EH (cell line): ENCODE data around the gene MKI67.
"Not testable (repeated sequence)": the region's sequence is repeated elsewhere in the genome, so short reads cannot be mapped to it uniquely, and the experiment has no call there.

Source experiments
- DNase-seq: peaks from one replicate; pipeline ENCODE4 v3.0.0-alpha.2; 2015; ENCODE audit warnings: low read depth

The MKI67 gene

GRCh38 chr10:128125944-128126764 lies at the start of gene MKI67:
Gene MKI67, minus strand, starts transcription at chr10:128126423. Its CDS starts 756 bp downstream, at chr10:128125667.
- DNase-seq = peak; percentile 93

GRCh38 chr10:128174581-128175559 lies 48.6 kb upstream of the MKI67 start:
- DNase-seq = no peak

- peak; percentile 42 for DNase-seq
Observed at GRCh38 chr10:128173386-128173785, 47.2 kb upstream of the MKI67 start.

GRCh38 chr10:128172756-128173155 lies 46.5 kb upstream of the MKI67 start:
- no peak for DNase-seq

GRCh38 chr10:128169811-128170379 lies 43.7 kb upstream of the MKI67 start:
- DNase-seq = no peak

- no peak for DNase-seq
Observed at GRCh38 chr10:128167926-128168520, 41.8 kb upstream of the MKI67 start.

GRCh38 chr10:128167123-128167522 lies 40.9 kb upstream of the MKI67 start:
- not testable (repeated sequence) for DNase-seq

GRCh38 chr10:128166151-128166550 lies 39.9 kb upstream of the MKI67 start:
- no peak for DNase-seq

- no peak for DNase-seq
Observed at GRCh38 chr10:128165536-128165935, 39.3 kb upstream of the MKI67 start.

GRCh38 chr10:128163701-128164100 lies 37.5 kb upstream of the MKI67 start:
- no peak for DNase-seq

- no peak for DNase-seq
Observed at GRCh38 chr10:128161031-128161430, 34.8 kb upstream of the MKI67 start.

- DNase-seq = no peak
Observed at GRCh38 chr10:128160297-128160711, 34.1 kb upstream of the MKI67 start.

- no peak for DNase-seq
Observed at GRCh38 chr10:128158021-128158795, 32.0 kb upstream of the MKI67 start.

- DNase-seq = no peak
Observed at GRCh38 chr10:128156999-128157755, 31.0 kb upstream of the MKI67 start.

GRCh38 chr10:128152741-128153580 lies 26.7 kb upstream of the MKI67 start:
- DNase-seq = no peak

GRCh38 chr10:128151031-128151430 lies 24.8 kb upstream of the MKI67 start:
- no peak for DNase-seq

GRCh38 chr10:128150561-128150960 lies 24.3 kb upstream of the MKI67 start:
- no peak for DNase-seq

- DNase-seq = peak; percentile 61
Observed at GRCh38 chr10:128150045-128150493, 23.8 kb upstream of the MKI67 start.

GRCh38 chr10:128149267-128150014 lies 23.2 kb upstream of the MKI67 start:
- DNase-seq = no peak
